ENCODE results near the gene CST3.

The CST3 gene

GRCh38 chr20:23640671-23641667 lies 3.2 kb upstream of the CST3 start:
- Histone ChIP-seq H3K4me1 (ENCODE audit: control insufficient read depth, insufficient read depth, low read length) (peaks cover 2% of the 10 kb centered on the region; the same call in 1 of the 2 replicates), H3K27ac (ENCODE audit: extremely low read depth, low read depth, low read length) (no peak overlapping the region), H3K4me3 (ENCODE audit: low read depth, low read length) (no peak overlapping the region), H3K9me3 (ENCODE audit: control insufficient read depth, insufficient read depth, low read depth, low read length) (no peaks in the 10 kb centered on the region), H3K36me3 (ENCODE audit: control insufficient read depth in 2 of 2, insufficient read depth in 1 of 2, low read length in 2 of 2) (peaks cover 0 to 3% of the 10 kb centered on the region in 2 experiments; a peak in 1 of 3 replicates)
- ChIA-PET POLR2A (no interaction called here), CTCF (no interaction called here)
- TF ChIP-seq ZNF274 (IDR thresholded peaks at IDR 0.05; ENCODE audit: low read length) (no peak), ZNF274 (tag by site-specific recombination; IDR thresholded peaks at IDR 0.05; ENCODE audit: borderline replicate concordance) (no peak), SALL2 (tag by site-specific recombination; IDR thresholded peaks at IDR 0.05; ENCODE audit: borderline replicate concordance) (no peak)

GRCh38 chr20:23640018-23640601 lies 2.4 kb upstream of the CST3 start:
- TF ChIP-seq MEIS1 (CRISPR knock-in tag; IDR thresholded peaks at IDR 0.05; ENCODE audit: borderline replicate concordance) (no peak), FEZF1 (tag by site-specific recombination; IDR thresholded peaks at IDR 0.05) (no peak), ZFP69B (tag by site-specific recombination; IDR thresholded peaks at IDR 0.05) (no peak), ZNF132 (tag by site-specific recombination; IDR thresholded peaks at IDR 0.05; ENCODE audit: borderline replicate concordance) (no peak), ZNF692 (tag by site-specific recombination; IDR thresholded peaks at IDR 0.05) (no peak), KLF7 (tag by site-specific recombination; IDR thresholded peaks at IDR 0.05; ENCODE audit: borderline replicate concordance) (no peak), HOXD13 (CRISPR knock-in tag; IDR thresholded peaks at IDR 0.05; ENCODE audit: borderline replicate concordance) (no peak)
- H3K36me3 ChIP-seq (ENCODE audit: control insufficient read depth in 2 of 2, insufficient read depth in 1 of 2, low read length in 2 of 2) = peaks cover 0 to 7% of the 10 kb centered on the region in 2 experiments; a peak in 1 of 3 replicates
- H3K9me3 ChIP-seq (ENCODE audit: control insufficient read depth, insufficient read depth, low read depth, low read length) = no peaks in the 10 kb centered on the region
- peaks cover 2% of the 10 kb centered on the region; the same call in 1 of the 2 replicates for H3K4me1 ChIP-seq (ENCODE audit: control insufficient read depth, insufficient read depth, low read length)
- no peak overlapping the region for H3K4me3 ChIP-seq (ENCODE audit: low read depth, low read length)
- CTCF ChIA-PET = no interaction called here
- H3K27ac ChIP-seq (ENCODE audit: extremely low read depth, low read depth, low read length) = no peak overlapping the region
- POLR2A ChIA-PET = no interaction called here

GRCh38 chr20:23639490-23639958 lies 1.8 kb upstream of the CST3 start:
- peaks cover 2% of the 10 kb centered on the region; the same call in 1 of the 2 replicates for H3K4me1 ChIP-seq (ENCODE audit: control insufficient read depth, insufficient read depth, low read length)
- H3K4me3 ChIP-seq (ENCODE audit: low read depth, low read length) = no peak overlapping the region
- no peak overlapping the region for H3K27ac ChIP-seq (ENCODE audit: extremely low read depth, low read depth, low read length)
- H3K9me3 ChIP-seq (ENCODE audit: control insufficient read depth, insufficient read depth, low read depth, low read length) = no peaks in the 10 kb centered on the region
- POLR2A ChIA-PET = no interaction called here
- CTCF ChIA-PET = no interaction called here
- peaks cover 0 to 13% of the 10 kb centered on the region in 2 experiments; a peak in 1 of 3 replicates for H3K36me3 ChIP-seq (ENCODE audit: control insufficient read depth in 2 of 2, insufficient read depth in 1 of 2, low read length in 2 of 2)
- TF ChIP-seq ZNF341 (tag by site-specific recombination; IDR thresholded peaks at IDR 0.05; ENCODE audit: low read depth) = 0 out of 2 replicates have a peak, but pooled peaks have one; percentile 20
- no peak for TF ChIP-seq CTCF (tag by site-specific recombination; IDR thresholded peaks at IDR 0.05)
- TF ChIP-seq ZNF645 (tag by site-specific recombination; IDR thresholded peaks at IDR 0.05) = no peak
- no peak for TF ChIP-seq ZNF521 (tag by site-specific recombination; IDR thresholded peaks at IDR 0.05)
- TF ChIP-seq ZNF785 (tag by site-specific recombination; IDR thresholded peaks at IDR 0.05) = no peak
- TF ChIP-seq SALL2 (tag by site-specific recombination; IDR thresholded peaks at IDR 0.05; ENCODE audit: borderline replicate concordance) = no peak
- no peak for TF ChIP-seq ZNF16 (tag by site-specific recombination; IDR thresholded peaks at IDR 0.05; ENCODE audit: low read depth)
- no peak for TF ChIP-seq BCL11A (tag by site-specific recombination; IDR thresholded peaks at IDR 0.05; ENCODE audit: low read depth)
- no peak for TF ChIP-seq ZBTB11 (tag by site-specific recombination; conservative IDR thresholded peaks at IDR 0.05; ENCODE audit: low read depth)
